Transverse colon (tissue), 4 donors: ENCODE measurements around the gene DNAJB8. TPM values are rescaled to one million over a fixed set of nuclear protein-coding genes. Genes with fewer than 3 reads are reported as not detected.

ENCODE experiments used
- DNase-seq: peaks from one replicate; pipeline ENCODE4 v3.0.0-alpha.2; 2019
- H3K27ac ChIP-seq, 4 donors: fragments of 200-600 bp; sonication (generic); 2 replicates each; pipeline ENCODE4 v1.5.1; 2016 to 2018; ENCODE audit warnings: inconsistent platforms in 4 of 4
- H3K27me3 ChIP-seq: fragments of 200-600 bp; sonication (generic); 2 replicates; pipeline ENCODE4 v1.5.1; 2017; ENCODE audit warnings: inconsistent platforms
- H3K36me3 ChIP-seq, 4 donors: fragments of 200-600 bp; sonication (generic); 2 replicates each; pipeline ENCODE4 v1.5.1; 2017 to 2019; ENCODE audit warnings: inconsistent platforms in 4 of 4
- H3K4me1 ChIP-seq, 4 donors: fragments of 200-600 bp; sonication (generic); 2 replicates each; pipeline ENCODE4 v1.5.1; 2017 to 2020; ENCODE audit warnings: inconsistent platforms in 4 of 4
- H3K4me3 ChIP-seq, 4 donors: fragments of 200-600 bp; sonication (generic); 1 replicate in 1 of 4; 2 replicates in 3 of 4; pipeline versions ENCODE4 v1.5.1 to v1.6.1; 2017 to 2019; ENCODE audit warnings: inconsistent platforms in 4 of 4
- H3K9me3 ChIP-seq, 2 donors: fragments of 200-600 bp; sonication (generic); 2 replicates each; pipeline ENCODE4 v1.5.1; 2017 to 2019; ENCODE audit warnings: inconsistent platforms in 2 of 2
- CTCF ChIP-seq, 5 experiments: fragments of 200-600 bp in 3 of 5; fragments of 450-650 bp in 2 of 5; sonication (generic) in 3 of 5; IDR thresholded peaks; 1 replicate in 2 of 5; 2 replicates in 3 of 5; pipeline ENCODE4 v1.5.1; 2016 to 2017; ENCODE audit warnings: antibody characterized with exemption in 5 of 5, inconsistent platforms in 3 of 5, mild to moderate bottlenecking in 2 of 5, moderate library complexity in 1 of 5
- EP300 ChIP-seq: sonication (generic); formaldehyde crosslinking; IDR thresholded peaks from one replicate; pipeline ENCODE4 v1.6.1; 2017; ENCODE audit warnings: antibody characterized with exemption, low read depth
- POLR2A ChIP-seq: fragments of 450-650 bp; IDR thresholded peaks from one replicate; pipeline ENCODE4 v1.6.1; 2016; ENCODE audit warnings: antibody characterized with exemption, mild to moderate bottlenecking, moderate library complexity
- POLR2AphosphoS5 ChIP-seq, 3 donors: sonication (generic); formaldehyde crosslinking; IDR thresholded peaks; one replicate each; pipeline ENCODE4 v1.6.1; 2016; ENCODE audit warnings: antibody characterized with exemption in 3 of 3
- WGBS, 2 donors: methylation state at CpG; one replicate each; pipeline ENCODE4 v1.1.5; 2018; ENCODE audit warnings: low coverage in 1 of 2; 5-methylcytosine and 5-hydroxymethylcytosine counted together
- in situ Hi-C, 4 donors: fragments of 200-750 bp; cut with MboI; loops; one replicate each; pipeline versions ENCODE4 v1.15.0 to v1.15.1; 2017; ENCODE audit warnings: low sequenced_read_pairs in 3 of 4, low pct_ligation_motif_present in 1 of 4, low pct_unique_long_range_greater_than_20kb in 1 of 4
- intact Hi-C: fragments of 100-400 bp; cut with DNase I; formaldehyde crosslinking; loops from one replicate; pipeline ENCODE4 v1.15.1; 2023; ENCODE audit warnings: low total_unique reads
- total RNA-seq, 4 donors: library from RNA; depleted of rRNA; stranded (reverse); fragments of >200 nt; gene quantifications; one replicate each; pipeline ENCODE4 v1.1.0, GENCODE V29; 2016

Gene DNAJB8
- total RNA-seq, 4 donors from 2014 or later = not detected

- peak; percentile 61 for DNase-seq
- in situ Hi-C loops (loop anchor here in 2 of 4 donors (25.0 kb wide), 2 partner anchors 335 to 410 kb away; partner anchors contain the start of gene EEFSEC (in 1 of the 2)), intact Hi-C loops (loop anchor here (2.0 to 5.0 kb wide), 2 partner anchors 65 to 403 kb away; no protein-coding TSS in a partner anchor)
- Histone ChIP-seq H3K27me3 (peaks cover 100% of the 10 kb centered on the region), H3K27ac (no peak overlapping the region), H3K4me3 (peak overlapping the region; percentile 7 to 48 (median 40)), H3K4me1 (peaks cover 9 to 13% (median 11%) of the 10 kb centered on the region in 4 donors), H3K9me3 (no peaks in the 10 kb centered on the region), H3K36me3 (no peaks in the 10 kb centered on the region)
- peak; percentile 48 to 76 (median 63) for TF ChIP-seq CTCF (IDR thresholded peaks at IDR 0.05)
- no peak for TF ChIP-seq EP300
- 6% methylated on average over 48 of the region's 77 CpGs; no CpG with 5 or more reads in 1 of the 2 donors for WGBS, 2 donors
These were observed 30.8 kb upstream of the DNAJB8 start for GRCh38 chr3:128497305-128498126.

- no peaks in the 10 kb centered on the region for H3K9me3 ChIP-seq
- 20 to 48% methylated on average over 1 to 43 of the region's 45 CpGs for WGBS, 2 donors
- in situ Hi-C loops (loop anchor here in 2 of 4 donors (25.0 kb wide), 2 partner anchors 334 to 409 kb away; partner anchors contain the start of gene EEFSEC (in 1 of the 2)), intact Hi-C loops (loop anchor here (5.0 kb wide), 1 partner anchor 64 kb away; no protein-coding TSS in a partner anchor)
- peaks cover 100% of the 10 kb centered on the region for H3K27me3 ChIP-seq
- no peak overlapping the region for H3K4me3 ChIP-seq
- peaks cover 9 to 19% (median 18%) of the 10 kb centered on the region in 4 donors for H3K4me1 ChIP-seq
- H3K36me3 ChIP-seq = no peaks in the 10 kb centered on the region
- DNase-seq = no peak
- TF ChIP-seq EP300 = no peak
- TF ChIP-seq CTCF (IDR thresholded peaks at IDR 0.05) = no peak
- no peak for TF ChIP-seq POLR2A
- TF ChIP-seq POLR2AphosphoS5 (IDR thresholded peaks at IDR 0.05) = no peak
- H3K27ac ChIP-seq = no peak overlapping the region
These were observed 30.1 kb upstream of the DNAJB8 start for GRCh38 chr3:128496602-128497304.

GRCh38 chr3:128496019-128496601, 29.4 kb upstream of the DNAJB8 start:
- no peak for TF ChIP-seq POLR2A
- no peak for TF ChIP-seq POLR2AphosphoS5 (IDR thresholded peaks at IDR 0.05)
- TF ChIP-seq EP300 = no peak
- TF ChIP-seq CTCF (IDR thresholded peaks at IDR 0.05) = no peak
- no peak overlapping the region for H3K27ac ChIP-seq
- intact Hi-C loops = loop anchor here (5.0 kb wide), 1 partner anchor 64 kb away; no protein-coding TSS in a partner anchor
- DNase-seq = no peak
- no peak overlapping the region for H3K4me3 ChIP-seq
- H3K36me3 ChIP-seq = no peaks in the 10 kb centered on the region
- in situ Hi-C loops = loop anchor here in 2 of 4 donors (25.0 kb wide), 2 partner anchors 334 to 409 kb away; partner anchors contain the start of gene EEFSEC (in 1 of the 2)
- H3K27me3 ChIP-seq = peaks cover 100% of the 10 kb centered on the region
- no peaks in the 10 kb centered on the region for H3K9me3 ChIP-seq
- peaks cover 9 to 19% (median 18%) of the 10 kb centered on the region in 4 donors for H3K4me1 ChIP-seq
- WGBS, 2 donors = 30 to 56% methylated on average over 17 to 32 of the region's 32 CpGs
